Measurements from ENCODE around the gene FOXK1.
A peak's percentile ranks its signal among the peaks of the same experiment; 100 is the strongest.
"Not testable (repeated sequence)": the region's sequence is repeated elsewhere in the genome, so short reads cannot be mapped to it uniquely, and the experiment has no call there.

The FOXK1 gene

GRCh38 chr7:4668510-4668847, 13.6 kb upstream of the FOXK1 start:
- H3K27me3 ChIP-seq (ENCODE audit: insufficient read depth, low read length): no peaks in the 10 kb centered on the region
- H3K4me3 ChIP-seq (ENCODE audit: low read depth, low read length): no peak overlapping the region
- H3K27ac ChIP-seq (ENCODE audit: low read depth, low read length): peak overlapping the region; percentile 87
- no peaks in the 10 kb centered on the region for H3K79me2 ChIP-seq (ENCODE audit: control insufficient read depth, insufficient read depth, low read length, unreplicated experiment)
- H3K36me3 ChIP-seq (ENCODE audit: insufficient read depth, low read length): no peaks in the 10 kb centered on the region
- H2AFZ ChIP-seq (ENCODE audit: low read length, unreplicated experiment): peak overlapping the region; percentile 58
- peaks cover 20% of the 10 kb centered on the region for H3K4me1 ChIP-seq (ENCODE audit: control insufficient read depth, insufficient read depth, low read length, unreplicated experiment)

GRCh38 chr7:4670791-4671190, 11.3 kb upstream of the FOXK1 start:
- H3K27ac ChIP-seq (ENCODE audit: low read depth, low read length): no peak overlapping the region
- H2AFZ ChIP-seq (ENCODE audit: low read length, unreplicated experiment): no peak overlapping the region
- no peak overlapping the region for H3K4me3 ChIP-seq (ENCODE audit: low read depth, low read length)
- peaks cover 15% of the 10 kb centered on the region for H3K4me1 ChIP-seq (ENCODE audit: control insufficient read depth, insufficient read depth, low read length, unreplicated experiment)
- H3K27me3 ChIP-seq (ENCODE audit: insufficient read depth, low read length): no peaks in the 10 kb centered on the region
- no peaks in the 10 kb centered on the region for H3K79me2 ChIP-seq (ENCODE audit: control insufficient read depth, insufficient read depth, low read length, unreplicated experiment)
- H3K36me3 ChIP-seq (ENCODE audit: insufficient read depth, low read length): no peaks in the 10 kb centered on the region

GRCh38 chr7:4675771-4676367, 6.2 kb upstream of the FOXK1 start:
- Histone ChIP-seq H3K36me3 (ENCODE audit: insufficient read depth, low read length) (no peaks in the 10 kb centered on the region), H3K4me1 (ENCODE audit: control insufficient read depth, insufficient read depth, low read length, unreplicated experiment) (no peaks in the 10 kb centered on the region), H3K27ac (ENCODE audit: low read depth, low read length) (no peak overlapping the region), H3K27me3 (ENCODE audit: insufficient read depth, low read length) (no peaks in the 10 kb centered on the region), H3K79me2 (ENCODE audit: control insufficient read depth, insufficient read depth, low read length, unreplicated experiment) (no peaks in the 10 kb centered on the region), H3K4me3 (ENCODE audit: low read depth, low read length) (no peak overlapping the region), H2AFZ (ENCODE audit: low read length, unreplicated experiment) (no peak overlapping the region)

- H3K27ac ChIP-seq (ENCODE audit: low read depth, low read length); H3K27me3 ChIP-seq (ENCODE audit: insufficient read depth, low read length); H2AFZ ChIP-seq (ENCODE audit: low read length, unreplicated experiment); H3K4me3 ChIP-seq (ENCODE audit: low read depth, low read length); H3K4me1 ChIP-seq (ENCODE audit: control insufficient read depth, insufficient read depth, low read length, unreplicated experiment); H3K79me2 ChIP-seq (ENCODE audit: control insufficient read depth, insufficient read depth, low read length, unreplicated experiment); H3K36me3 ChIP-seq (ENCODE audit: insufficient read depth, low read length): not testable (repeated sequence)
Measured at GRCh38 chr7:4677518-4677917, 4.6 kb upstream of the FOXK1 start.

GRCh38 chr7:4681218-4681851, 760 bp upstream of the FOXK1 start:
- H2AFZ ChIP-seq (ENCODE audit: low read length, unreplicated experiment): peak overlapping the region; percentile 90
- peak overlapping the region; percentile 79 for H3K4me3 ChIP-seq (ENCODE audit: low read depth, low read length)
- peaks cover 5% of the 10 kb centered on the region; the same call in 1 of the 2 replicates for H3K36me3 ChIP-seq (ENCODE audit: insufficient read depth, low read length)
- H3K27me3 ChIP-seq (ENCODE audit: insufficient read depth, low read length): no peaks in the 10 kb centered on the region
- peaks cover 40% of the 10 kb centered on the region for H3K79me2 ChIP-seq (ENCODE audit: control insufficient read depth, insufficient read depth, low read length, unreplicated experiment)
- H3K4me1 ChIP-seq (ENCODE audit: control insufficient read depth, insufficient read depth, low read length, unreplicated experiment): peaks cover 7% of the 10 kb centered on the region
- peak overlapping the region; percentile 27 for H3K27ac ChIP-seq (ENCODE audit: low read depth, low read length)

GRCh38 chr7:4682621-4683042, 537 bp downstream of the FOXK1 start:
- peak overlapping the region; percentile 90 for H3K27ac ChIP-seq (ENCODE audit: low read depth, low read length)
- H3K27me3 ChIP-seq (ENCODE audit: insufficient read depth, low read length): no peaks in the 10 kb centered on the region
- peaks cover 7% of the 10 kb centered on the region for H3K4me1 ChIP-seq (ENCODE audit: control insufficient read depth, insufficient read depth, low read length, unreplicated experiment)
- peaks cover 50% of the 10 kb centered on the region for H3K79me2 ChIP-seq (ENCODE audit: control insufficient read depth, insufficient read depth, low read length, unreplicated experiment)
- H3K4me3 ChIP-seq (ENCODE audit: low read depth, low read length): peak overlapping the region; percentile 98
- no peak overlapping the region for H2AFZ ChIP-seq (ENCODE audit: low read length, unreplicated experiment)
- peaks cover 5% of the 10 kb centered on the region; the same call in 1 of the 2 replicates for H3K36me3 ChIP-seq (ENCODE audit: insufficient read depth, low read length)

GRCh38 chr7:4683043-4683883, 1.2 kb downstream of the FOXK1 start:
- peaks cover 7% of the 10 kb centered on the region for H3K4me1 ChIP-seq (ENCODE audit: control insufficient read depth, insufficient read depth, low read length, unreplicated experiment)

GRCh38 chr7:4683884-4684565, 1.9 kb downstream of the FOXK1 start:
- H3K4me3 ChIP-seq (ENCODE audit: low read depth, low read length): peak overlapping the region; percentile 98
- H3K27ac ChIP-seq (ENCODE audit: low read depth, low read length): peak overlapping the region; percentile 90
- peaks cover 5% of the 10 kb centered on the region; the same call in 1 of the 2 replicates for H3K36me3 ChIP-seq (ENCODE audit: insufficient read depth, low read length)
- H3K27me3 ChIP-seq (ENCODE audit: insufficient read depth, low read length): no peaks in the 10 kb centered on the region
- H2AFZ ChIP-seq (ENCODE audit: low read length, unreplicated experiment): peak overlapping the region; percentile 50
- peaks cover 7% of the 10 kb centered on the region for H3K4me1 ChIP-seq (ENCODE audit: control insufficient read depth, insufficient read depth, low read length, unreplicated experiment)
- H3K79me2 ChIP-seq (ENCODE audit: control insufficient read depth, insufficient read depth, low read length, unreplicated experiment): peaks cover 59% of the 10 kb centered on the region

More at GRCh38 chr7:4683043-4683883, 1.2 kb downstream of the FOXK1 start:
- peak overlapping the region; percentile 50 for H2AFZ ChIP-seq (ENCODE audit: low read length, unreplicated experiment)
- peak overlapping the region; percentile 90 for H3K27ac ChIP-seq (ENCODE audit: low read depth, low read length)
- no peaks in the 10 kb centered on the region for H3K27me3 ChIP-seq (ENCODE audit: insufficient read depth, low read length)
- H3K4me3 ChIP-seq (ENCODE audit: low read depth, low read length): peak overlapping the region; percentile 98
- peaks cover 5% of the 10 kb centered on the region; the same call in 1 of the 2 replicates for H3K36me3 ChIP-seq (ENCODE audit: insufficient read depth, low read length)
- H3K79me2 ChIP-seq (ENCODE audit: control insufficient read depth, insufficient read depth, low read length, unreplicated experiment): peaks cover 53% of the 10 kb centered on the region

- peaks cover 5% of the 10 kb centered on the region; the same call in 1 of the 2 replicates for H3K36me3 ChIP-seq (ENCODE audit: insufficient read depth, low read length)
- H3K27me3 ChIP-seq (ENCODE audit: insufficient read depth, low read length): no peaks in the 10 kb centered on the region
- peaks cover 7% of the 10 kb centered on the region for H3K4me1 ChIP-seq (ENCODE audit: control insufficient read depth, insufficient read depth, low read length, unreplicated experiment)
- H2AFZ ChIP-seq (ENCODE audit: low read length, unreplicated experiment): no peak overlapping the region
- H3K79me2 ChIP-seq (ENCODE audit: control insufficient read depth, insufficient read depth, low read length, unreplicated experiment): peaks cover 67% of the 10 kb centered on the region
- peak overlapping the region; percentile 90; the same call in 1 of the 2 replicates for H3K27ac ChIP-seq (ENCODE audit: low read depth, low read length)
- peak overlapping the region; percentile 98 for H3K4me3 ChIP-seq (ENCODE audit: low read depth, low read length)
Measured at GRCh38 chr7:4684846-4685245, 2.8 kb downstream of the FOXK1 start.

GRCh38 chr7:4685676-4686075, 3.6 kb downstream of the FOXK1 start:
- H3K27me3 ChIP-seq (ENCODE audit: insufficient read depth, low read length): not testable (repeated sequence)

More at GRCh38 chr7:4685676-4686075, 3.6 kb downstream of the FOXK1 start:
- H3K79me2 ChIP-seq (ENCODE audit: control insufficient read depth, insufficient read depth, low read length, unreplicated experiment): peaks cover 76% of the 10 kb centered on the region
- not testable (repeated sequence) for H3K27ac ChIP-seq (ENCODE audit: low read depth, low read length); H3K36me3 ChIP-seq (ENCODE audit: insufficient read depth, low read length); H3K4me3 ChIP-seq (ENCODE audit: low read depth, low read length); H3K4me1 ChIP-seq (ENCODE audit: control insufficient read depth, insufficient read depth, low read length, unreplicated experiment); H2AFZ ChIP-seq (ENCODE audit: low read length, unreplicated experiment)

All from ACC112 (cell line).